Ecto neural progenitor cell (in vitro differentiated cells): ENCODE data around the gene BORCS6.

Experiments
- DNase-seq: peaks from one replicate; pipeline ENCODE4 v3.0.0-alpha.2; 2018; ENCODE audit warnings: low spot score

Gene BORCS6

GRCh38 chr17:8142158-8142886 is 47.7 kb downstream of the BORCS6 start:
- no peak for DNase-seq

- DNase-seq = no peak
Measured at GRCh38 chr17:8141741-8142140, 48.2 kb downstream of the BORCS6 start.

- no peak for DNase-seq
Measured at GRCh38 chr17:8141045-8141444, 48.9 kb downstream of the BORCS6 start.

- no peak for DNase-seq
Measured at GRCh38 chr17:8140065-8141029, 49.6 kb downstream of the BORCS6 start.

GRCh38 chr17:8138672-8139371 is 51.2 kb downstream of the BORCS6 start:
- DNase-seq = peak; percentile 100

- no peak for DNase-seq
Measured at GRCh38 chr17:8138374-8138671, 51.7 kb downstream of the BORCS6 start.
